HG03039 (cell line): ENCODE data around the gene ZNF280C.
A peak's percentile ranks its signal among the peaks of the same experiment; 100 is the strongest.
"Not testable (repeated sequence)": the region's sequence is repeated elsewhere in the genome, so short reads cannot be mapped to it uniquely, and the experiment has no call there.

Experiments
- ATAC-seq: cut with Tn5 transposase; IDR thresholded peaks from one replicate; pipeline ENCODE4 v1.9.1; 2021; ENCODE audit warnings: mild to moderate bottlenecking, moderate library complexity; ENCODE audit not compliant: unreplicated experiment

Gene ZNF280C, protein sequence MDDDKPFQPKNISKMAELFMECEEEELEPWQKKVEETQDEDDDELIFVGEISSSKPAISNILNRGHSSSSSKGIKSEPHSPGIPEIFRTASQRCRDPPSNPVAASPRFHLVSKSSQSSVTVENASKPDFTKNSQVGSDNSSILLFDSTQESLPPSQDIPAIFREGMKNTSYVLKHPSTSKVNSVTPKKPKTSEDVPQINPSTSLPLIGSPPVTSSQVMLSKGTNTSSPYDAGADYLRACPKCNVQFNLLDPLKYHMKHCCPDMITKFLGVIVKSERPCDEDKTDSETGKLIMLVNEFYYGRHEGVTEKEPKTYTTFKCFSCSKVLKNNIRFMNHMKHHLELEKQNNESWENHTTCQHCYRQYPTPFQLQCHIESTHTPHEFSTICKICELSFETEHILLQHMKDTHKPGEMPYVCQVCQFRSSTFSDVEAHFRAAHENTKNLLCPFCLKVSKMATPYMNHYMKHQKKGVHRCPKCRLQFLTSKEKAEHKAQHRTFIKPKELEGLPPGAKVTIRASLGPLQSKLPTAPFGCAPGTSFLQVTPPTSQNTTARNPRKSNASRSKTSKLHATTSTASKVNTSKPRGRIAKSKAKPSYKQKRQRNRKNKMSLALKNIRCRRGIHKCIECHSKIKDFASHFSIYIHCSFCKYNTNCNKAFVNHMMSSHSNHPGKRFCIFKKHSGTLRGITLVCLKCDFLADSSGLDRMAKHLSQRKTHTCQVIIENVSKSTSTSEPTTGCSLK

DNA sequence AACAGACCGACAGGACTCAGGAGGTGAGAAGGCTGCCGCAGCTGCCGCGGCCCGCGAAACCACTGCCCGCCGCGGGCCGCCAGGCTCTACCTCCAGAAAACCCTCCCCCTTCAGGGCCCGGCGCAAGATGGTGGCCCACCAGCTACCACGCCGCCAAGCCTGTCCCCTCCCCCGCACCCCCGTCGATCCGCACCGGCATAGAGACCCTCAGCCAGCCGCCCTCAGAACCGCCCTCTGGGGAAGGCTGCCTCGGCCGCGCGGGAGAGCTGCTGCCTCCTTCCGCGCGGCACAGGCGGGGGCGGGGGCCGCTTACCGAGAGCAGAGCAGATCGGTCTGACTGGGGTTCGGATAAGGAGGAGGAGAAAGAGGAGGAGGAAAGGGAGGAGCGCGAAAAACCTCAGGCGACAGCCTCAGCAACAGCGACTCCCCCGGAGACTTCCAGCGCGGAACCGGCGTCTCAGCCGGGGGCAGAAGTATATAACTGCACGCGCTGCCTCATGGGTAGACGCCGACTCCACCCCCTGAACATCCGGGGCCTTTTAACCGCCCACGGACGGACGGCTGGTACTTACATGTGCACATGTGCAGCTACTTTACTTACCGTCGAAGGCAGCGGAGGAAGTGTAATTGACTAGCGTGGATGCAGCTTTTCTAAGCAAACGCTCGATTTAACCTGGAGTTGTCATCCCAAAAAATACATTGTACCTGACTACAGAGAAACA, at the start of gene ZNF280C:
TSS of gene ZNF280C (minus strand) at position 451 of the 722 bp plus-strand sequence. CDS start 8,450 bp downstream, outside the sequence.
- ATAC-seq = peak; percentile 90

DNA sequence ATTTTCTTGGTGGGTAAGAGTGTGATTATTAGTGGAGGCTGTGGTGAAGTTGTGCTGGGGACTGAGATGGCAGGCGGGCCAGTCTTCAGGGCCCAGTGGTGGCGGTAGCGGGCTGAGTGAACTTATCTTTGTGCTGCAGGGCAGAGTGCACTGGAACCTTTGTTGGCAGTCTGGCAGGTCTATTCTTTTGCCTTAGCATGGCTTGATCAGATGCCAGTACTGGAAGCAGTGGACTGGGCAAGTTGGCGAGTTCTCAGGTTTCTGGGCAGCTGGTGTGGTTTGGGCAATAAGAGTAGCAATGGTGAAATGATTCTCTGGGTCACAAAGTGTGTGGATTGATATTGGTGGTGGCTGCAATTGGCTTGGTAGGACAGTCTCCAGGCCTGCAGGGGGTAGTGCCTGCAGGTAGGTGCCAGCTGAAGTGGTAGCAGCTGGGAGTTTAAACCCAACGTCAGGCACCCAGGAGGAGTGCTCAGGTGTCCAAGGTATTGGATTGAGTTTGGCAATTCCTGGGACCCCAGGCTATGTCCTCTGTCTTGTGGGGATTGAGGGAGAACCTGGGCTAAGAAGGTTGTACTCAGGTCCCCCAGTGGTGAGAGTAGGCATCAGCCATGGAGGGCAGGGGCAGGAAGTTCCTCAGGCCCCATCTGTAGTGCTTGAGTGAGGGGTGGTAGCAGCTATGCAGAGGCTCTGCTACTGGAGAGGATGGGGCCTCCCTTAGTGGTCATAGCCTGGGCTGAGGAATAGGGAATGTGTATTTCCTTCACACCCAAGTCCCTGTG, 36.1 kb upstream of the ZNF280C start:
- no peak for ATAC-seq

DNA sequence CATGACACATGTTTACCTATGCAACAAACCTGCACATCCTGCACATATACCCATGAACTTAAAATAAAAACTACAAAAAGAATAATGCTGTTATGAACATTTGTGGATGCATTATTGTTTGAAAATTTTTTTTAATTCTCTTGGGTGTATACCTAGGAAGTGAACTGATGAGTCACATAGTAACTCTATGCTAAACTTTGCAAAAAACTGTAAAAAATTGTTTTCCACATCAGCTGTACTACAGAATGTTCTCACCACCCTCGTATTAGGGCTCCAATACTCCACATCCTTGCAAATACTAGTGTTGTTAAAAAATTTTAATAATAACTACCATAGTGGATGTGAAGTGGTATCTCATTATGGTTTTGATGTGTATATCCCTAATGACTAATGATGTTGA, 33.3 kb upstream of the ZNF280C start:
- ATAC-seq = no peak

DNA sequence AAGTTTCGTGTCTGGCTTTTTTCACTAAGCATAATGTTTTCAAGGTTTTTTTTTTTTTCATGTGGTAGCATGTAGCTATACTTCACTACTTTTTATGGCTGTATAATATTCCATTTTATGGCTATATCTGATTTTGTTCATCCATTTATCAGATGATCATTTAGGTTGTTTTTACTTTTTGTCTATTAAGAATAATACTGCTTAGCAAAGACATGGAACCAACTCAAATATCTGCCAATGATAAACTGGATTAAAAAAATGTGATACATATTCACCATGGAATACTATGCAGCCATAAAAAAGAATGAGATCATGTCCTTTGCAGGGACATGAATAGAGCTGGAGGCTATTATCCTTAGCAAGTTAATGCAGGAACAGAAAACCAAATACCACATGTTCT, 32.7 kb upstream of the ZNF280C start:
- ATAC-seq = no peak

DNA sequence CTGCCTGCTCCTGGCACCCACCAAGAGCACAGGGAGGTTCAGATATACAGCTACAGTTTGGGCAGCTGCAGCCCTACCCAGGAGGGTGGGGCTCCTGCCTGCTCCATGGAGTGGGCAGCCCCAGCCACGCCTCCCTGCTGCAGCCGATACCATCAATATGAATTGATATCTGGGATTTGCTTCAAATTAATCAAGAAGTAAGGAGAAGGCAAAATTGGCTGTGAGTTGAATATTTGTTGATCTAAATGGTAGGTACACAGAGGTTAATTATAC, 31.2 kb upstream of the ZNF280C start:
- no peak for ATAC-seq

DNA sequence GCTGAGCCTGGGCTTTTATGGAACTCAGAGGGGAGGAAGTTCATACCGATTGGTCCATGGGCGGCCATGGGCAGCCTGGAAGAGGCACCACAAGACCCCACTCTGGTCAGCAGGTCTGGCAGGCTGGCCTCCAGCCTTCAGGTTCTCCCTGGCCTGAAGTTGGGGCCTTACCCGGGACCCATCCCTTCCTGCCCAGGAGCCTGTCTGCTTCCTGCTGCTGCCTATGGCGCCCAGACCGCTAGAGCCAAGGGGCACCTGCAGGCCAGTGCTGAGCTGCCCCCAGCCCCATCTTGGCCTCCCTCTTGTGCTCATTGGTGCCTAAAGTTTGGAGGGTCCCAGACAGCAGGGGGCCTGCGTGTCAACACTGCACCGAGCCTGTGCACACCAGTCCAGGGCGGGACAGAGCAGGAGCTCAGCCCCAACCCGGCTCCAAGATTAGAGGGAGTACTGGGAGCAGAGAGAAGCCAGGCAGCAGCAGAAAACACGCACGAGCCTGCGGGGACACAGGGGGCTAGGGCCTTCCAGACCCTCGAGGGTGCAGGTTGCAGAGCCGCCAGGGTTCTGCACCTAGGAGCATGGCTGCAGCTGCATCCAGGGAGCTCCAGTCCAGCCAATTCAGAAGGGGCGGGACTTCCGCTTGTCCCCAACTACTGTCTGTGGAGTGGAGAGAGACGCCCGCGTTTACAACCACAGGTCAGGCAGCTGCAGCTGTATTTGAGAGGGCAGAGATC, 30.7 kb upstream of the ZNF280C start:
- no peak for ATAC-seq

DNA sequence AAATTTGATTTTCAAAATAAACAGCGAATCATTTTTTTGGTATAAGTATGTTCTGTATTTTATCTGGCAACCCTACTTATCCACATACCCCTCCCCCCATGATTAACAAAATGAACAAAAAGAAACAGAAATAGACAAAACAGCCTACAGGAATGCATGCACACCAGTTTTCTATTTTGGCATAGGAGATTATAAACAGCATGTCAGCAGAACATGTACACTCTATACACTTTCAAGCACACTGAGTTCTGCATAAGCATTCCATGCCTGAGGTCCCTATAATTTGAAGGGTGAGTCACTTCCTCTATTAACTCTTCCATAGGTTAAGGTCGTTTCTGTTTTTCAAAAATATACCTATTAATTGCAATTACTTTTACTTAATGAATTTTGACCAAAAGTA, 28.0 kb upstream of the ZNF280C start:
- no peak for ATAC-seq

DNA sequence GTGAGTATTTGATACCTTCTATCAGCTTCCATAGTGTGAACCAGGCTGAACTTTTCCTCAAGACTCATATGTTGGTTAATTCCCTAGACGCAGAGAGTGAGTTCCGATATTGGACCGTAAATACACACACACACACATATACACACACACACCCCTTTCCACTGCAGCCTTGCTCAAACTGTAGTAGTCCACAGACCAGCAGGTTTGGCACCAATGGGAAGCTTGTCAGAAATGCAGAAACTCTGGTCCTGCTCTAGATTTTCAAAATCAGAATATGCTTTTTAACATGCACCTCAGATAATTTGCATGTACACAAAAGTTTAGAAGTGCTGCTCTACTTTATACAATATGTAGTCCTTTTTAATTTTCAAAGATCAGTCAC, 27.6 kb upstream of the ZNF280C start:
- ATAC-seq = no peak

DNA sequence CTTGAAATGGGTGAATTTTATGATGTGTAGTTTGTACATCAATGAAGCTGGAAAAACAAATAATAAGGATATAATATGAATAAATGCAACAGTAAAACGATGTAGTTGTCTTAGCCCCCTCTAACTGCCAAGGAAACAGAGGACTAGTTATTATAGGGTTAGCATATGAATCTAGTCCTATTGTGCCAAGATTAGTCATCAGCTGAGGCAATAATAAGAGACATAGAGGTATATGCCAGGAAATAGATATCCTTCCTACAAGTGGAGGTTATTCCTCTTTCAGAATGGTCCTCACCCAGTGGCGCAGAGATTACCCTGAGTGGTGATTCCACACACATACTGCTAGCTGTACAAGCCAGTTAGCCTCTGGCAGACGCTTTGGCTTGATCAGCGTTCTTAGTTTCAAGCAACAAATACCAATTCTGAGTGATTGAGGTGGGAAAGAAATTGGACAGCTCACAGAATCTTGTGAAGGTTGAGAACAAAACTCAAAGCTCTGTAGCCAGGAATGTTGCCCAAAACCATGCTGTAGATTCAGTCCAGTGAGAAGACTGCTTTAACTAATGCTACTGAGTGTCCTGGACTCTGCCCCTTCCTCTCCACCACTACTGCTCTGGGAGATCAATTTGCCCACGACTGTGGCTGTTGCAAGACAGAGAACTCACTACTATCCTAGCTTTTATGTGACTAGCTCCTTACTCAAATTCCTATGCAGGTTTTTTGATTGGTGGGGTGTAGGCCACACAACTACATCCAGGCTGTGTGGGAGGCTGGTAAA, 27.0 kb upstream of the ZNF280C start:
- no peak for ATAC-seq

DNA sequence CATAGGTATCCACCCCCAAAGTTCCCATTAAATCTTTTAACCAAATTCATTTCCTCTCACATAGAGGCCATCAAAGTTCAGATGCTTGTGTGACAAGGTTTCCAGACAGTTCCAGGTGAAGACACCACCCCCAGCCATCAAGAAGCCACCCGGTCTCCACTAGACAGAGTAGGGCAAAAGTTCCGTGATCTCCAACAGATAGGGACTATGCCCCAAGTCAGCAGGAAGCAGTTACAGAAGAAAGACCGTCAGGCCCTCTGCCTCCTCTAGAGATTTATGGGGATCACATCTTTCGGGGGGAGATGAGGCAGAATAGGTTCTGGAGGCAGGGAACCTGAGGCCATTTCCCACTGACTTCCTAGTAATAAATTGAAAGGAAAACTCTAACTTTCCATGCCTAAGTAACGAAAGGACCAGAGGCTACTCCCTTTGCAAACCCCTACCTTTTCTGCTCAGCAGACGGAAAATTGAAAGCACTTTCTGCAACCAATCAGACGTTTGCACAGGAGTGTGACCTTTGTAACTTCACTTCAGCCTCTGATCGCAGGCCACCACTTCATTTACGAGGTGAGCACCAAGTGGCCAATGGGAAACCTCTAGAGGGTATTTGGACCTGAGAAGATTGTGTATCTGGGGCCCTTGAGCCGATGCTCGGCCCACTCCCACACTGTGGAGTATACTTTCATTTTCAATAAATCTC, 18.5 kb upstream of the ZNF280C start:
- no peak for ATAC-seq

DNA sequence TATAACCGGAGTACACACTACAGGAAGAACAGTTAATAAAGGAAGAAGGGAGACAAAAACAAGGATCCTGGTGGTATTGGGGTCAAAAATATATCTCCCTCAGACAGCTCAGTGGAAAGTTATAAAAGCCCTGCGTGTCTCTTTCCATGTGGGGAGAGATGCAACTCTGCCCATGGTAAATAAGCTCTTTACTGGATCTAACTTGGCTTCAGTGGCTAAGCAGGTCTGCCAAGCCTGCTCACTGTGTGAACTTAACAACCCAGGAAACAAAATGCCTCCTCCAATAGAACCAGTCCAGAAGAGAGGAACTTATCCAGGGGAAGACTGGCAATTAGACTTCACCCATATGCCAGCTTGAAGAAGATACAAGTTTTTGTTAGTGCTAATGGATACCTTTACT, 17.0 kb upstream of the ZNF280C start:
- no peak for ATAC-seq

DNA sequence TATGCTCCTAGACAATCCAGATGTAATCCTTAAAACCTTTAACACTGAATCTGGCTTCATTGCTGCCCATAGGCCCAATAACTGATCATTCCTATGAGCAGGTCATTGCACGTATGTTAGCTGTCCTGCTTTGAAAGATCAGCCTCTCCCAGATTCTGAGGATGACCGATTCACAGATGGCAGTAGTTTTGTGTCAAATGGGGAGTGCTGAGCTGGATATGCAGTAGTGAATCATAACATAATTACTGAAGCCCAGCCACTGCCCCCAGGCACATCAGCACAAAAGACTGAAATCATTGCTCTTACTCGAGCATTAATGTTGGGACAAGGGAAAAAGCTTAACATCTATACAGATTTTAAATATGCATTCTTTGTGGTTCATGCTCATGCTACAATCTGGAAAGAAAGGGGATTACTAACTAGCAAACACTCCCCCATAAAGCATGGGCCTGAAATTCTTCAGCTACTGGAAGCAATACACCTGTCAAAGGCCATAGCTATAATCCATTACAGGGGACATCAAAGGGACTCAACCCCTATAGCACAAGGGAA, 16.4 kb upstream of the ZNF280C start:
- no peak for ATAC-seq

DNA sequence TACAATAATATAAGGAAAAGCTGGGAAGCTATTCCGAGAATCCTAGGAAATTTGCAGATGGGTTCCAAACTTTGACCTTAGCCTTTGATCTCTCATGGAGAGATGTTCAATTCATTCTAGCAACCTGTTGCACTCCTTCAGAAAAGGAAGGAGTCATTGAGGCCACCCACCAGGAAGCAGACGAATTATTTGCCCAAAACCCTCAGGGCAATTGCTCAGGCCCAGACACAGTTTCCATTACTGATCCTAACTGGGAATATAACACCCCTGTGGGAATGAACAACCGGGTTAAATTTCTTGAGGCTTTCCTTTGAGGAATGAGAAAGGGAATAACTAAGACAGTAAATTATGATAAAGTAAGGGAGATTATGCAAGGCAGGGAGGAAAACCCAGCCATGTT, 13.5 kb upstream of the ZNF280C start:
- no peak for ATAC-seq

DNA sequence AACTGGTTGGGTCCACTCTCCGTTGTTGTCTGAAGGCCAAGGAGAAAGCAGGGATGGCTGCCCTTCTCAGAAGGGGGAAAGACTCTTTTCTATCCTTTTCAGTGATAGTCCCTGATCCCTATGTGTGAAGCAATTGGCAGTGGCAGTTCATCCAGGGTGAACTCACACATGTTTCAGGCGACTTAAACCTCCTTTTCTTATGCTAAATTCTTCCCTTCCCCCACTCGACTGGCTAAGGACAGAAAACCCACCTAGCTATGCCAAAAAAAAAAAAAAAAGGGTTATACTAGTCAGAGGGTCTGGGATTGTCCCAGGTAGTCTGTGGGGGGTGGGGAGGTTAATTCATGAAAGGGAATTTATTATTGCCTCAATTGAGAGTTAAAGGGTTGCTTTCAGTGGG, 12.2 kb upstream of the ZNF280C start:
- ATAC-seq = no peak

DNA sequence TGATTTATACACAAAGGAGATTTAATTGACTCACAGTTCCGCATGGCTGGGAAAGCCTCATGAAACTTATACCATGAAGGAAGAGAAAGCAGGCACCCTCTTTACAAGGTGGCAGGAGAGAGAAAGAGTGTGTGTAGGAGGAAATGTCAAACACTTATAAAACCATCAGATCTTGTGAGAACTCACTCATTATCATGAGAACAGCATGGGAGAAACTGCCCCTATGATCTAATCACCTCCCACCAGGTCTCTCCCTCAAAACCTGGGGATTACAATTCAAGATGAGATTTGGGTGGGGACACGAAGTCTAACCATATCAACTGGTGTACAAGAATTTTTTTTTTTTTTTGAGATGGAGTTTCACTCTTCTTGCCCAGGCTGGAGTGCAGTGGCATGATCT, 3.6 kb upstream of the ZNF280C start:
- not testable (repeated sequence) for ATAC-seq

DNA sequence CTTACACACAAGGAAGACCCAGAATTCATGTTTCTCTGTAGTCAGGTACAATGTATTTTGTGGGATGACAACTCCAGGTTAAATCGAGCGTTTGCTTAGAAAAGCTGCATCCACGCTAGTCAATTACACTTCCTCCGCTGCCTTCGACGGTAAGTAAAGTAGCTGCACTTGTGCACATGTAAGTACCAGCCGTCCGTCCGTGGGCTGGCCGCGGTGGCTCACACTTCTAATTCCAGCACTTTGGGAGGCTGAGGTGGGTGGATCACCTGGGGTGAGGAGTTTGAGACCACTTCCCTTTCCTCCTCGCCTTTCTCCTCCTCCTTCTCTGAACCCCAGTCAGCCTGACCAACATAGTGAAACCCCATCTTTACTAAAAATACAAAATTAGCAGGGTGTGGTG, 692 bp upstream of the ZNF280C start:
- ATAC-seq = not testable (repeated sequence)

DNA sequence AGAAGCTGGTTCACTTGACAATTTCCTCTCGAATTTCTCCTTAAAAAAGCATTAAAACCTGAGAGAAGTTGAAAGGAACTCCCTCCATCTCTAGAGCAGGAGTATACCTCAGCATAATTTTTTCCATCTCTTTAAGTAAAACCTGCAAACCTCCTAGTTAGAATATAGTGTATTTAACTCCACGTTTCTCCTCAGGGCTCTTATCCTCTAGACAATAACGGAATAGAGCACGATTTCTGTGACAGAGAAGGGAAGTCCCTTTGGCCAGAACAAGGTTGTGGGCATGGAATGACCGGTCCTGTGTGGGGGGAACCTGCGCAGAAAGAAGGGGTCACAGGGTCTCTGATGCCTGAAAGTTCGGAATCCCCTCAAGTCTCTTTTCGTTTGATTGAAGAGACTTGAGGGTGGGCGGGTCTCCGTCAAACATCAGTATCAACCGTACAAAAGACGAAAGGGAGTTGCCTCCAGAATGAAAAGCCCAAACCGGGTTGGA, 697 bp downstream of the ZNF280C start:
- ATAC-seq = no peak

DNA sequence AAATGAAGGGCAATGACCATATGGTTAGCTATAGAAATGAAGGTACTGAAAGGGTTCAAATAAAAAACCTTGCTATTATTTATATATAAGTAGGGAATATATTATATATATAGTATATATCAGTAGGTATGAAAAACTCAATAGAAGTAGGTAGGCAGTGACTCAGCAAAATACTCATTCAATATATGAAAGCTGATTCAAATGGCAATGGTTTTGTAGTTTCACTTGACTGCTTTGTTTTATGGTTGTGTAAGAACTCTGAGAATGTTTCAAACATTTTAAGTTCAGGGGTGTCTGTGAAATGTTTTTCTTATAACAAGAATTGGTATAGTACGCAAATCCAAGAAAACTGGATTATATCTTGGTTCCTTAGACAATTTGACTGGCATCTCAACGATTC, 4.1 kb downstream of the ZNF280C start:
- ATAC-seq = no peak

DNA sequence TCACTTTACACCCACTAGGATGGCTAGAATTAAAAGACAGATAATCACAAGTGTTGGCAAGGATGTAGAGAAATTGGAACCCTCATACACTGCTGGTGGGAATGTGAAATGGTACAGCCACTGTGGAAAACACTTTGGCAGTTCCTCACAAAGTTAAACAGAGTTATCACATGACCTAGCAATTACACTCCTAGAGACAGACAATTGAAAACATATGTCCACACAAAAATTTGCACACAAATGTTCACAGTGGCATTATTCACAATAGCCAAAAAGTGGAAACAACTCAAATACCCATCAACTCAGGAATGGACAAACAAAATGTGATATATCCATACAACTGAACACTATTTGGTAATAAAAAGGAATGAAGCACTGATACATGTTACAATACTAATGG, 5.7 kb downstream of the ZNF280C start:
- no peak for ATAC-seq
